Eye (tissue), 1 donor: ENCODE data around the gene GPR18.

Experiments used
- DNase-seq: peaks from one replicate; pipeline ENCODE4 v3.0.0-alpha.2; 2015

The GPR18 gene, protein sequence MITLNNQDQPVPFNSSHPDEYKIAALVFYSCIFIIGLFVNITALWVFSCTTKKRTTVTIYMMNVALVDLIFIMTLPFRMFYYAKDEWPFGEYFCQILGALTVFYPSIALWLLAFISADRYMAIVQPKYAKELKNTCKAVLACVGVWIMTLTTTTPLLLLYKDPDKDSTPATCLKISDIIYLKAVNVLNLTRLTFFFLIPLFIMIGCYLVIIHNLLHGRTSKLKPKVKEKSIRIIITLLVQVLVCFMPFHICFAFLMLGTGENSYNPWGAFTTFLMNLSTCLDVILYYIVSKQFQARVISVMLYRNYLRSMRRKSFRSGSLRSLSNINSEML

DNA sequence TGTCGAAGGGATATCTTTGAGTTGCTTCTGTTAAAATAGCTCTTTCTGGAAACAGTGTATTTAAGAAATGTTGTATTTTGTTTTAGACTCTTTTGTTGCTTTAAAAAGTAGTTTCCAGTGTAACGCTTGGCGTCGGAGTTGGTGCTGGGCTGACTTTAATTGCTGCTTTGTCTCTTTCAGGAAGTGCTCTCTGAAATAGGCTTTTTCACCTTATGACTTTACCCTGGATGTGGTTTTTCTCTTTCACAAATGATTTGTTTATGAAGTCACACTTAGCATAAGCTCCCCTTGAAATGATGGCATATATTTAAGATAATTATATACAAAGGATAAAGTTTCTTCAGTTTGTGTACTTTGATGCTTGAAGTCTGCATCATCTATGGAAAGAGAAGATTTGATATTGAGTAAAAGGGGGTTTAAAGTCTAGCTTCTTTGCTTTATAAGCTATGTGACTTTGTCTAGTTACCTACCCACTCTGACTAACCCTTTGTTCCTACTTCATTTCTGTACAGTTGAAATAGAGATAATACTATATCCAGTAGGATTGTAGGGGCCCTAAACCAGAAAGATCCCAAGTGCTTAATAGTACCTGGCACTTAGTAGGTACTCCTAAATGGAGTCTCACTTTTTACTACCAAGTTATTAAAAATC is at the start of gene GPR18:
GPR18 (minus strand) TSS at position 170 of the 651 bp plus-strand sequence. CDS start 2,507 bp downstream, outside the sequence.
- DNase-seq: no peak

DNA sequence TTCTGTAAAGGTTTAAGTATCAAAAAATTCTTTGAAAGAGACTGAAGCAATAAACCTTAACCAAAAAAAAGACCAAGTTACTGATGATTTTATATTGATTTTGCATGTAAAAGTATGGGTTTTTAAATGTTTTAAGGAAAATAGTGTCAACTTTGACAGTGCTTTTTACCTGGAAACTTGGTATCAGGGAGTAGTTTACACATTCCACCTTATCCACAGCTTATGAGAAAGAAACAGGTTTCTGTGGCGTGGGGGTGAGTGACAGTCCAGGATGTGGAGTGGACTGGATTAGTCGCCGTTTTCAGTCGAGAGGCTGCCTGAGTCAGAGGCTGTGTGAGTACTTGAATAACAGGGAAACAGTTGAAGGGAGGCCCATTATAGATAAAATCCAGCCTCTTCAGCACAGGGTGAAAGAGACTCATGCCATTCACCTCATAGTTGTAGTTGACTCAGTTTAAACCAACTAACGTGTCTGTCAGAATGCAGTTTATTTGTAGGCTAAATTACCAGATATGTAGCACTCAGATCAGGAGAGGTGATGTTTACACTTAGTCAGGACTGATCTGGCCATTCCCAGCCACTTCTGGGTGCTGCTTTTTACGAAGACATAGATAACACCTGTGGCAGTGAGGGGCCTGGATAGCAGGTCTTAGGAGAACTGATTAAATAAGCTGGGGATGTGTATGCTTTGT is 49.6 kb upstream of the GPR18 start:
- no peak for DNase-seq

DNA sequence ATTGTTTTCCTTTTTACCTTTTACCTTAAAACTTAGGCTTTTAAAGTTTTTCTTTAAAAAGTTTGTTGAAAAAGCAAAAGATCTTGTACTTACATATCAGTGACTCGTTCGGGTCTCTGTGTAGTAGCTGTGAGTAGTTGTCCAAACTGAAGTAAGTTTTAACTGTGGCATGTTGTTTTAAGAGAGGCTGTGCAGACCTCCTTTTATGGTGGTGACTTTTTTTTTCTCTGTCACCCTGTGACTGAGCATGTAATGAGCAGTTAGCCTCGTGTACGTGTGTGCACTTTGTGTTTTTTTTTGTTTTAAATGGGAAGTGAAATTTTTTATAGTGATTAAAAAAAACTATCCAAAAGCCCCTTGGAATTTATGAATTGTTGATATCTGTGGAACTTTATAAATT is 49.1 kb upstream of the GPR18 start, which contains the start of gene GPR183:
GPR183 (minus strand) TSS at position 153 of the 400 bp plus-strand sequence. CDS start 11,254 bp downstream, outside the sequence.
- no peak for DNase-seq

DNA sequence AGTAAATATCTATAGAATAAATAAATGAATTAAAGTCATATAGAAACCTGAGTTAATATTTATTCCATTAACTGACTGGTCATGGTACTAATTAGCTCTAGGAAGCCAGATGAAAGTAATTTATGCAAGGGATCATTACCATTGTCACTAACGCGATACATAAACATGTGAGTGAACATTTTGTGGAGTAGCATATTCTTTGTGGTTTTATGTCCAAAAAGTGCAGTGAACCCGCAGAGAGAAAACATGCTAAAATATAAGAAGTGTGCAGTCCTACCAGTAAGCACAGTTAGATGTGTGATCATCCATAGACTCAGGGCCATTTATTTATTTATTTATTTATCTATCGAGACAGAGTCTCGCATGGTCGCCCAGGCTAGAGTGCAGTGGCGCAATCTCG is 47.4 kb upstream of the GPR18 start:
- no peak for DNase-seq

DNA sequence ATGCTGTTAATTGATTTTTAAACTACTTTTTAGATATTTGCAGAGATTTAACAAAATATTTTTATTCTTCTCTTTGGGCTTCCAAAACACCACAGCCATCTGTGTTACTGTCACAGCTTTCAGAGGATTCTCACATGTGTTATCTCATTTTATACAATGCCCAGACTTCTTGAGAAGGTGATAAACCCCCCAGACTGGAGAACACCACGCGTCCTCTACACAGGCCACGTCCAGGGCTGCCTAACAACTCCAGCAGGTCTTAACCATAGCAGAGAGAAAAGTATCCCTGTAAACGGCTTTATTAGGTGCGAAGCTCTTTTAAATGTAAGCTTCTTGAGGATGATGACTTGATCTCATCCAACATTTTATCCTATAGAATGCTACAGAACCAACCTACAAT is 47.0 kb upstream of the GPR18 start:
- no peak for DNase-seq

DNA sequence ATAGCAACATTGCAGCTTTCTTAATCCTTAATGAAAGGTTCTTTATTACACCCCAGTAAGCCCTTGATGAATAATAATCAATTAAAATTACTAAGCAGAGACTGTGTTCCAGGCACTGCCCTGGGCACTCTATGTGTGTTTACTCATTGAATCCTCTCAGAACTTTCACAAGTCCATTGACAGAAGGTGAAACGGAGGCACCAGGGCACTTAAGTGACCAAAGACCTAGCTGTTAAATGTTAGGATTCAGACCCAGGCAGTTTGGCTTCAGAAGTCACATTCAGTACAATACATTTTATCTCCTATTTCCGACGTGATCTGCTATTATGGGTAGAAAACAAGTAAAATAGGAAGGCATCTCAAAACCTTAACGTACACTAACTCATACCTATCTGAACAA is 46.4 kb upstream of the GPR18 start:
- no peak for DNase-seq

DNA sequence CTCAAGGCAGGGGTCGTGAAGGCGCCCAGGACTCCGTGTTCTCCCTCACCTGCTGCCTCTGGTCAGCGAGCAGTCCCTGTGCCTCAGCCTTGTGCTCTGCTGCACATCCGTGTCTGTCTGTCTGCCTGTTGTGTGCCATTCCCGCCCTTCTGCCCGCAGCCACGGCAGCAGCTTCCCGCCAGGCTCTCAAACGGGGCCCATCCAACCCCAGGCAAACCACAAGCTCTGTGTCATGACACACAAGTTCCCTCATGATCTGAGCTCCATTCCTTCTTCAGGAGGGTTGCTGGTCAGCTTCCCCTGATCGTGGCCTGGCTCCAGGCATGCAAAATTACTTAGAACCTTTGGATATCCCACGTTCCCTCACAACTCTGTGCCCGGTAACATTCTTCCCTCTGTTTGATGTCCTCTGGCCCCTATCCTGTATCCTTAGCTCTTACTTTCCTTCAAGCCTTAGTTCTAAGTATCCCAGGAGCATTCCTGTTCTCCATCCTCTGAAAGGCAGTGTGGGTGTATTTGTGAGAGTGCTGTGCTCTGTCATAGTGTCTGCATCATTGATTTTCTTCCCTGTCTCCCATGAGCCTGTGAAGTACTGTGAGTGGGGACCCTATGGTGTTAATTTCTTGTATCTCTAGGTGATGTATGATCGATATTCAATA is 45.8 kb upstream of the GPR18 start:
- DNase-seq: no peak

DNA sequence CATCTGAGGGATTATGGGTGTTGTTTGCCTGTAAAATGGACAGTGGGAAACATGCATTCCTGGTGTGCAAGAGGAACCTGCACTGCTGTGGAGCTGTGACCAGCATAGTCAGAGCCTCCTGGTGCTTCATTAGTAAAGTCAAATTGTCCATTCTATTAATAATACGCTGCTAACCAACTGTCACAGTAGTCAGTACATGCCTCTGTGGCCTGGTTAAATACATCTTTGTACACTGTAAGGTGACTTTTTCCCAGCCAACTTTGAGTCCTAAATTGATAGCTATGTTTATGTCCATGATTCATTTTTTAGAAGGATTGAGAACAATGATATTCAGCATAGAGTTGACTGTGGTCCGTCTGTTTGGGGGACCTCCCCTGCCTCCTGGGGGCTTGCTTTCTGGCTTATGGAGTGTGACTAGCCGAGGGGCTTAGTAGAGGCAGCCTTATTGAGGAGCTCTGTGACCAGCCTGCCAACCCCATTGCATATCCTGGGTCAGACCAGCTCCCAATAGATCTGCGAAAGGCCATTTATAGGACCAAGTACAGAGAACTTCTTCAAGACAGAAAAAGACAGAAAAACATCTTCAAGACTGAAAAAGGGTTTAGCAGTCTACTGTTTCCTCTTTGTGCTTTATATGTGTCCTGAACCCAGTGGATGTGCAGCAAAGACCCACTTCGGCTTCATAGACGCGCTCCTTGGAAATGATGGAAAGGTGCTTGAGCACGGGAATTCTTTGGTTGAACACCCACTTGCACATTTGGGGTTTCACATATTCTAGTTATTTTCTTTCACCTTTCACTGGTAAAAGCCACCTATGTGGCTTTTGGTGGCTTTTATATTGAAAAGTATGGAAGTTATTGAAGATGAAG is 44.7 kb upstream of the GPR18 start:
- DNase-seq: no peak

DNA sequence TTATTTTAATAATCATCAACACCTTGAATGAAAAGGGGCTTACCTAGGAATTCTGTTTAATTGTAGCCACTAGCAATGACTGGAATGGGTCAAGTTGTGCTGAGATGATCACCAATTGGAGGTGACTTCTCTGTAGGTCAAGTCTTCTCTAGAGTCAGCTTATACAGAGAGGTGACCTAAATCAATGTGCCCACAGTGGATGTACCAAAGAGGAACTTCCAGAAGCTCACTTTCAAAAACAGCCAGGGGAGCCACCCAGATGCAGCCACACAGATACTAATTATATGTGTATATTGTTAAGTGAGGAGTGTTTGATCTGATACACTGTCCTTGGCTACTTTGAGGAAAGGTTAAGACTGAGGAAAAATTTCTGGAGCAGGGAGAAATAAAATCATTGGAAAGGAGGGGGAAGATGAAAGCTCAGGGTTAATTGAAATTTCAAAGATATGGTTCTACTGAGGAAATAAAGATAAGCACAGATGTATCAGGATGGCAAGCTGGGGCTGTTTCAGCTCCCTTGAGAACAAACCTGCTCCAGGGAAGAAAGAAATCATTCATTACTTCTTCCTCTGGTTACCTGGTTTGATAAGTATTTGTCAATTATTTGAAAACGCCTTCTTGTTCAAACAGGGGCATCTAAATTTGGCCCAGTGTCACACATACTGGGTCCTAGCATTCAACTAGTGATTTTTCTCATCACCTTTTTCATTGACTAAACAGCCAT is 43.9 kb upstream of the GPR18 start:
- DNase-seq: no peak

DNA sequence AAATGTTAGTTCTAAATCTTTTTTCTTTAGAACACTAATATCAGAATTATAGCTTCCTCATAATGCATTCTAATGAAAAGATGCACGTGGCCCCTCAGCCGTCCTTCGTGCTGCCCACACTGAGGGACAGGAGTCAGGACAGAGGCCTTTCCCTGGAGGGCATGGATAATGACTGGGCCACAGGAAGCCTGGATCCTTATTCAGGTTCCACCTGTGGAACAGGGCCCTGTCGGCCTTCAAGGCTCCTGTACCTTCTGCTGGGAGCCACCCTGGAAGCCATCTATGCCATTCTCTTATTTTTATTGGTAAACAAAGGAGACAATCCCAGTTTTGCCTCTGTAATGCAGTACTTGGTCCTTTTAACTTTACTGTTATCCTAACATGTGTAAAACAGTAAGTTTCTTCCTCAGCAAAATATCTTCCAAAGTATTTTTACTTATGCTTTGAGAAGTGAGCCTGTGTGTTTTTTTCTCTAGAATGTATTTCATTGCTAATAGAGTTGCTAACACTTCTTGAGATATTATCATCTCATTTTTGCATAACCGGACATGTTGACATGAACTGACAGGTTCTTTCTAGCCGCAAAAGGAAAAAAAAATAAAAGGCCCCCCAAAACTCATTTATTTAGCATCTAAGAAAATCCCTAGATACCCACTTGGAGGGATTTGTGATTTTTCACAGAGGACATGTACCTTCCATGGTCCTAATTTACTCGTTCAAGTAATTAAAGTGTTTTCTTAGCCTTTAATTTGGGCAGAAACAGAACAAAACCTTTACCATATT is 43.1 kb upstream of the GPR18 start:
- no peak for DNase-seq

DNA sequence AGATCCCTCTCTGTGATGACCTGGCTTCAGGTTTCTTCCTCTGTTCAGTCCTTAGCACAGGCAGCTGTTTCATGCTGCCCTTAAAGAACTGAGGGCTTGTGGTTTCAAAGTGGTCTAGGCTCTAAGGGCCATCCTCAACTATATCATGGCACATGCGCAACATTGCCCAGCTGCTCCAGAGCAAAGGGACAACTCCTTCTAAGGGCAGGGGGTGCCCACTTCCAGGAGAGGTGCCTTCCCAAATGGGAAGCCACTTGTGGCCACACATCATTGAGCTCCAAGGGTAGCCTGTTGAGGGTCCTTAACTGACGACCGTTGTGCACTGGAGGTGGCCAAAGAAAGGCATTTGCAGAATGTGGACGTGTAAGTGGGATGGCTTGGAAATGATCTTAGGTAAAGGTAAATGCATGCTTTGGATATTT is 41.8 kb upstream of the GPR18 start:
- no peak for DNase-seq

DNA sequence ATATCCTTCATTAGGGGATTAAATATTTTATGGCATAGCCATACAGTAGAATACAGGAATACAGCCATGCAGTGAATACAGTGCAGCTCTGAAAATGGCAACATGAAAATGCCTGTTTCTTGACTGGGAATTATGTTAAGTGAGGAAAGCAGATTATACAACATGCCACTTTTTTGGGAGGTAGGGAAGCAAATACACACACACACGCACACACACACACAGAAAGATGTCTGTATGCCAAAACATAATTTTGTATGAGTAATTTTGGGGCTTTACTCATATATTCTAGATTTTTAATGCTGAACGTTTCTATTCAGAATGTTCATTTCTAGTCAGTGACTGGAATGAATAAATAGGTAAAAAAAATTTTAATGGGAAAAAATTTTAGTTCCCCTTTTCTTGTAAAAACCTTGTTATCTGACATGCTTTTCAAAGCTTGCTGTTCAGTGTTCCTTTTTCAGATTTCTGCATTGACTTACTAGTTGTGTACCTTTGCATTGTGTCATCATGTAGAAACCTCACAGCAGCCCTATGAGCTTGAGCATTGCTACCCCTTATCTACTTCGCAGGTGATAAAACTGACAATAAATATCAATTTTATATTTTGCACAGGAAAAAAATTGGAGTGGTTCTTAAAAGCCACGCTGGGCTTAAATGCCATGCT is 41.2 kb upstream of the GPR18 start:
- no peak for DNase-seq

DNA sequence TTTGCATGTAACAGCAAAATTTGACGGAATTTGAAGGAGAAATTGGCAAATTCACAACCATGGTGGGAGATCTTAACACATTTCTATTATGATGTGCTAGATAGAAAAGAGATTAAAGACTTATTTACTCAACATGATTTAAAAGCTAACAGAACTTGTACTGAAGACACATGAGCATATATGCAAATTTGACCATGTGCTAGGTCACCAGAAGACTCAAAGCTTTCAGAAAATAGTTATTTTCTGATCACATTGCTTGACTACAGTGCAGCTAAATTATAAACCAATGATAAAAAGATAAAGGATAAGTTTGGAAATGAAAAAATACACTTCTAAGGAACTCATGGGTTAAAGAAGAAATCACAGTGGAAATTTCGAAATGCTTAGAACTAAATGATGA is 39.9 kb upstream of the GPR18 start:
- no peak for DNase-seq

DNA sequence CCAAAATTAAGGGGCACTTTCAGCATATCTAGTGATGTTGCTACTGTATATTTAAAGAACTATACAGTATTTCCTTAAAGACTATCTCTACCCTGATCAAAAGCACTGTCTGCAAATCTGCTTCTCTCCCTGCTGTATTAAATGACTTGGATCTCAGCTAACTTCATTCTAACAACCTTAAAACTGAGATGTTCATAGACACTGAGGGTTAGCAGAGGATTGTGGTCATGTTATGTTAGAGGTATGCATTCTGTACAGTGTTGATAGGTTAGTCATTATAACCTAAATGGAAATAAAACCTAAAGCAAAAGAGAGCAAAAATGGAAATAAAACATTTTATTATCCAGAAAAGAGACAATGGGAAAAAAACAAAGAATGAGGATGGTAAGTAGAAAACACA is 39.2 kb upstream of the GPR18 start:
- no peak for DNase-seq

DNA sequence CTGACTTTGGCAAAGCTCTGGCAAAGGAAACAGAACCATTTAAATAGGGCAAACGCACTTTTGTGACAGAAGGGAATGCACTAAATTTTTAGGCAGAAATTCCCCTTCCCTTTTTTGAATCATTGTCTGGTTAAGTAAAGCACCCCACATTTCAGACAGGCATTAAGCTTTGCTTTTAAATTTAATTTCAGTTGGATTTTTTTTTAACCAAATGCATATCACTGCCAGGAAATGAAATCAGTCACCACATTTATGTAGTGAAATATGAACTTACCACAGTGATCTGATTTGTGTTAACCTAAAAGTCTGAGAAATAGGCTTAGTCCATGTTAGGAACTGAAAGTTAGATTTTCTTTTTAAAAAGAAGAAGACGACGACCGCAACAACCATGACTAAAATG is 38.2 kb upstream of the GPR18 start:
- DNase-seq: no peak

DNA sequence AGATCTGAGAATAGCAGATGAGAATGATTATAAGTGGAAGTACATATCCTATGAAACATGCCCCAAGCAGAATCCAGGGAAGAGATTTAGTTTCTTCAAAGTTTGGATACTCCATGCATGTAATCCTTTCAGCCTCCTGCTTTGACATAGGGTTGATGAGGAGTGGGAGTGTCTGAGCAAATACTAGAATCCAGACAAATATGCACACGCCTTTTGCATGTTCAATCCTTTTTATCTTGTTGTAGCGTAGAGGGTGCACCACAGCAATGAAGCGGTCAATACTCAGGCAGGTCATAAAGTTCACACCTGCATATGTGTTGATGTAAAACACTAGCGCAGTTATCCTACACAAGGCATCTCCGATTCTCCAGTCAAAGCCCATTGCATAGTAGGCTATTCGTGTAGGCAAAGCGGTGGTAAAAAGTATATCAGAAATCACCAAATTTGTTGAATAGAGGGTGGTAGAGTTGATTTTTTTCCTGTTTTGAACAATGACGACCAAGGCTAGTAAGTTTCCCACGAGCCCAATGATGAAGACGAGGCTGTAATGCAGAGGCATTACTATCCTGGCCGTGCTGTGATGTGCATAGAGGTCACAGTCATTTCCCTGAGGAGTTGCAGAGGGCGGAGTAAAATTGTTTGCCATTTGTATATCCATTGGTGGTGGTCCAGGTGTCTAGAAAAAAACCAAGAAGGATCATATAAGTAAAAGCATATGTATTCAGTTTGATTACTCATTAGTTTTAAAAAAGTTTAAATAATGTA is 37.5 kb upstream of the GPR18 start:
- no peak for DNase-seq

DNA sequence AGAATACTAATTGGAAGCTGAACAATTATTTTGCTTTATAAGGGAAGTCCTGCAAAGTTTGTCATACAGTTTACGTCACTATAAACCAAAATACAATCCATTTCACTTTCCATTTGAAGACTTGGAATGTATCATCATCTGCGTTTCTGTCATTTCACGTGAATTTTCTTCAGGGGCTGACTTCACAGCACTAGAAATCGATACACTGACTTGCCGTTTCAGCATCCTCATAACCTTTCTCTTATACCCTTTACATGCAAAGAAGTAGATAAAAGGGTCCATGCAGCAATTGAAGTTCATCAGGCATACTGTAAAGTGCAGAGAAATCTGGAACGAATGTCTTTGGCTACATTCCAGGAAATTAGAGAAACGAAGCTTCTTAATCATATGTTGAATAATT is 36.8 kb upstream of the GPR18 start:
- no peak for DNase-seq

DNA sequence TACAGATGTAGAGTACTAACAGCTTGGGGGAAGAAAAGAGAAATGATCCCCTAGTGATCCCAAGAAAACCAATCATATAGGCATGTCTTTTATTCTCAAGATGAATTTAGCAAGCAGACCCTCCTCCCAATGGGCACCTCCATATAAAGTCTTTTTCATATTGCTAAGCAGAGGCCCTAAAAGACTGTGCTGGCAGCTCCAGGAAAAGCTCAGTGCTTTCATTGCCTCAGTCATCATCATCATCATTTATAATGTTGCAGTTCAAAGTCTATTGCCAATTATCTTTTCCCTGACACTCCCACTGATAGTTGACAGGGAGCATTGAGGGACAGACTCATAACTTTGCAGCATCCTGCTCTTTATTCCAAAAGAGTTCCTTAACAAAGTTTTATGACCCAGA is 36.0 kb upstream of the GPR18 start:
- DNase-seq: no peak

DNA sequence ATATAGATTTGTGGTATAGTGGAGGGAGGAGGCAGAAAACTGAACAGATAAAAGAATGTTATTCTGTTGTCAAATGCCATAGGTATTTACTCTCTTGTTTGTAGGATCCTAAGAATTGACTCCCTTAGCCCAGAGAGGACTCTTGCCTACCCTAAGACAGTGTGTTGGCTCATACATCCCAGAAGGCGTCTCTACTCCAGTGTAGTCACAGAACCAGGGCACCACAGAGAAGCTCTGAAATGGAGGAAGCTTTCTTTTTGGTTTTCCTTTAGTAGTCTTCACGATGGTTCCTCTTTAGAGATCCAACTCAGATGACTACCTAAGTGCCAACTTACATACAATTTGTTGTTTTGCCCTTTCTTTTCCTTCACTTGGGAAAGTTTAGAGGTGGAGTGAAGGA is 35.0 kb upstream of the GPR18 start:
- DNase-seq: no peak

DNA sequence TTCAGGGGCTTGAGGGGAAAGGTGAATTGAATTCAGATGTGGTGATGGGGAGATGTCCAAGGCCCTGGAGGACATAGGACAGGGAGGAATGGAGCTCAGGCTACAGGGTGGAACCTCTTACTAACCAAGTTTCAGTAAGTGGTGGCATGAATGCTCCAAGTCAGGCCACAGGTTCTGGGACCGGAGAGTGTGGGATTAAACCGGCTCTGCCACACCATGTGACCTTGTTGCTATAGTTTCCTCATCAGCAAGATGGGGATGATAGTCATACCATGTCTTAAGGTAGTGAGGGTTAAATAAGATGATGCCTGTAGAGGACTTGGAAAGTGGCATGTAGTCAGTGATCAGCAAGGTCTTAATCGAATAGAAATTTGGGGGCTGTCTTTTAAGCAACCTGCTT is 32.7 kb upstream of the GPR18 start:
- no peak for DNase-seq
